GM21529 (cell line): ENCODE data around the gene NPNT.

Experiments
- ATAC-seq: cut with Tn5 transposase; IDR thresholded peaks from one replicate; pipeline ENCODE4 v1.9.1; 2021; ENCODE audit not compliant: unreplicated experiment

Gene NPNT

GRCh38 chr4:105967058-105967658 is 71.9 kb downstream of the NPNT start:
- no peak for ATAC-seq

- no peak for ATAC-seq
Observed at GRCh38 chr4:105969575-105969974, 74.3 kb downstream of the NPNT start.

- no peak for ATAC-seq
Observed at GRCh38 chr4:105970371-105970770, 75.1 kb downstream of the NPNT start.

GRCh38 chr4:105971036-105971435 is 75.8 kb downstream of the NPNT start:
- no peak for ATAC-seq

- ATAC-seq: no peak
Observed at GRCh38 chr4:105972946-105973621, 77.8 kb downstream of the NPNT start.

- no peak for ATAC-seq
Observed at GRCh38 chr4:105976915-105977314, 81.6 kb downstream of the NPNT start.

- no peak for ATAC-seq
Observed at GRCh38 chr4:105978684-105979296, 83.5 kb downstream of the NPNT start.

- no peak for ATAC-seq
Observed at GRCh38 chr4:105979506-105979905, 84.2 kb downstream of the NPNT start.

GRCh38 chr4:105988671-105989070 is 93.4 kb downstream of the NPNT start:
- ATAC-seq: no peak

- ATAC-seq: no peak
Observed at GRCh38 chr4:105989485-105990242, 94.4 kb downstream of the NPNT start.

GRCh38 chr4:105990933-105991332 is 95.7 kb downstream of the NPNT start:
- peak; percentile 62 for ATAC-seq

GRCh38 chr4:105991726-105992125 is 96.5 kb downstream of the NPNT start:
- no peak for ATAC-seq

- no peak for ATAC-seq
Observed at GRCh38 chr4:105992641-105993305, 97.5 kb downstream of the NPNT start.

- ATAC-seq: no peak
Observed at GRCh38 chr4:105994061-105994460, 98.8 kb downstream of the NPNT start.

GRCh38 chr4:105994841-105995501 is 99.7 kb downstream of the NPNT start:
- no peak for ATAC-seq

GRCh38 chr4:105996845-105997244 is 101.6 kb downstream of the NPNT start:
- ATAC-seq: no peak

GRCh38 chr4:105998171-105999063 is 103.1 kb downstream of the NPNT start:
- no peak for ATAC-seq

GRCh38 chr4:106002994-106003393 is 107.7 kb downstream of the NPNT start:
- no peak for ATAC-seq

GRCh38 chr4:106010761-106011160 is 115.5 kb downstream of the NPNT start:
- ATAC-seq: no peak

GRCh38 chr4:106011387-106011786 is 116.1 kb downstream of the NPNT start:
- ATAC-seq: no peak
